Measurements from ENCODE around the gene EP400.

The EP400 gene

DNA sequence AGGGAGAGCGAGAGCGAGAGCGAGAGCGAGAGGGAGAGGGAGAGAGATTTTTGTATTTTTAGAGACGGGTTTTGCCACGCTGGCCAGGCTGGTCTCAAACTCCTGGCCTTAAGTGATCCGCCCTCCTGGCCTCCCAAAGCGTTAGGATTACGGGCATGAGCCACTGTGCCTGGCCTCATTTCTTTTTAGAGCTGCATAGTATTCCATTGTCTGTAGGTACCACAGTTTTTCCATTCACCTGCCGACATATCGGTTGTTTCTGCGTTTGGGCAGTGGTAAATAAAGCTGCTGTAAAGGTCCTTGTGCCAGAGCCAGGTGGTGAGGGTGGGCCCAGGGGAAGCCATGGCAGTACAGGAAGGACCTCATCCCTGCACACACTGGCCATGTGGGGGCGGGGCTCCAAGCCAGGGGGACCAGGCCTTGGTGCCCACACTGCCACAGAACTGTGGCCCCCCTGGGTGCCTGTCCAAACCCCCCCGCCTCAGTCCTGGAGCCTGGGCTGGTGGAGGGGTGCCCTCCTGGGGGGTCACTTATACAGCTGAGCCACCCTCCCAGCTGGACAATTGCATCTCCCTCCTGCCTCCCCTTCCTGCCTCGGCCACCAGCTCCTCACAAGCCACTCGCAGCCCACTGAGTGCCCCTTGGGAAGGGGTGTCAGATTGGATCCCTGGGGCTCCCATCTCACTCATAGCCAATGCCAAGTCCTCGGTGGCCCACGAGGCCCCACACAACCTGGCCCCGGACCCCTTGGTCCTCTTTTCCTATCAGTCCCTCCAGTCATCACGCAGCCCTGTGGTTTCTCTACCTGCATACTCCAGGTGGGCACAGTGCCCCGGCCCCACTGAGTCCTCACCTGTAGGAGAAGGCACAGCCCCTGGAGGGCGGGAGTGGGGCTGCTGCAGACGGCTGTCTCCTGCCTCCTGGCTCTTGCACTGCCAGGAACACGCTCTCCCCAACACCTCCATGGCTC lies 22.3 kb upstream of the EP400 start:
- DNase-seq: no peak

- DNase-seq: no peak
Measured at GRCh38 chr12:131928080-131928710, 21.5 kb upstream of the EP400 start.

GRCh38 chr12:131928711-131929580 lies 20.8 kb upstream of the EP400 start, which contains the start of gene PUS1:
TSS of gene PUS1 (plus strand) at chr12:131929276. CDS start at chr12:131929723, 447 bp downstream.
- DNase-seq: peak; percentile 65

DNA sequence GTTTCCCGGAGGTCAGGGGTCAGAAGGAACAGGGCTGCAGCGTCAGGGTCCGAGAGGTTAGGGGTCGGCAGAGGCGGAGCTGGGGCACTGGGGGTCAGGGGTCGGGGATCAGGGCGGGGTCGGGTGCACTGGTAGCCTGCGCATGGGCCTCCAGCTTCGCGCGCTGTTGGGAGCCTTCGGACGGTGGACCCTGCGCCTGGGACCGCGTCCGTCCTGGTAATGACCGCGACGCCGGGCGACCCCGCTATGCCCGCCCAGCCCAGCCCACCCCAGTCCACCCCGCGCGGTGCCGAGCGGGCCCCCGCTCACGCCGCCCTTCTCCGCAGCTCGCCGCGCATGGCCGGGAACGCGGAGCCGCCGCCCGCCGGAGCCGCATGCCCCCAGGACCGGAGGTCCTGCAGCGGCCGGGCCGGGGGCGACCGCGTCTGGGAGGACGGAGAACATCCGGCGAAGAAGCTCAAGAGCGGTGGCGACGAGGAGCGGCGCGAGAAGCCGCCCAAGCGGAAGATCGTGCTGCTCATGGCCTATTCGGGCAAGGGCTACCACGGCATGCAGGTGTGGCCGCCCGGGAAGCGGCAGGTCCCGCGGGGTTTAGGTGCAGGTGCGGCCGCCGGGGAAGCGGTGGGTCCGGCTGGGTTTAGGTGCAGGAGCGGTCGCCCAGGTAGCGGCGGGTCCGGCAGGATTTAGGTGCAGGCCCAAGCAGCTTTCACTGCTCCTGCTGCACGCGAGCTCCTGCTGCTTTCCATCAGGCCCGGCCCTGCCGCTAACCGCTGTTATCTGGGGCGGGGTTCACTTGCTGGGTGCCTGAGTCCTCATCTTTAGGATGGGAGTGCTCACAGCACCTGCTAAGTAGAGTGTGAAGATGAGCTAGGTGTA lies 19.9 kb upstream of the EP400 start:
- no peak for DNase-seq

DNA sequence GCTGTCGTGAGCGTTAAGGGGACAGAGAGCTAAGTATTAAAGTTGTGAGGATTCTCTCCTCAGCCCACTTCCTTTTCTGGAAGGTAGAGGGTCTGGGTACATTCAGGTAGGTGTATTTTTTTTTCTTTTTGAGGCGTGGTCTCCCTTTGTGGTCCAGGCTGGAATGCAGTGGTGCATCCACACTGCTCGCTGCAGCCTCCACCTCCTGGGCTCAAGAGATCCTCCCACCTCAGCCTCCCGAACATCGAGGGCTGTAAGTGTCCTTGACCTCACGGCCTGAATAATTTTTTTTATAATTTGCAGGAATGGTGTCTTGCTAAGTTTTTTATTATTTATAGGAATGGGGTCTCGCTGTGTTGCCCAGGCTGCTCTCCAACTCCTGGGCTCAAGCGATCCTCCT lies 19.2 kb upstream of the EP400 start:
- DNase-seq: no peak

- no peak for DNase-seq
Measured at GRCh38 chr12:131933387-131933786, 16.4 kb upstream of the EP400 start.

DNA sequence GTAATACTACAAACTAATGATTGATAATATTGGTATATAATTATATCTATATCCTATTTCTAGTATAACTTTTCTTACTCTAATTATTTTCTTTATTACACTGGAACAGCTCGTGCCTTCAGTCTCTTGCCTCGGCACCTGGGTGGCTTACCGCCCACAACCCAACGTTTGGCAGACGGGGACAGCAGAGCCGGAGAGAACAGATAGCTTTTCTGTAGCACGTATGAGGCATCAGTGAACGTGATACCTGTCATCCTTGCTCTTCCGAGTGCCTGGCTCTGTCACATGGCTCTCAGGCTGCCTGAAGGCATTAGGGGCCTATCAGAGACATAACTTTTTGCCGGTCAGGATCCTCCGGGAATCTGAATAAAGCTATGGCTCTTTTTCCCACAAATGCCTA lies 15.2 kb upstream of the EP400 start:
- DNase-seq: no peak

DNA sequence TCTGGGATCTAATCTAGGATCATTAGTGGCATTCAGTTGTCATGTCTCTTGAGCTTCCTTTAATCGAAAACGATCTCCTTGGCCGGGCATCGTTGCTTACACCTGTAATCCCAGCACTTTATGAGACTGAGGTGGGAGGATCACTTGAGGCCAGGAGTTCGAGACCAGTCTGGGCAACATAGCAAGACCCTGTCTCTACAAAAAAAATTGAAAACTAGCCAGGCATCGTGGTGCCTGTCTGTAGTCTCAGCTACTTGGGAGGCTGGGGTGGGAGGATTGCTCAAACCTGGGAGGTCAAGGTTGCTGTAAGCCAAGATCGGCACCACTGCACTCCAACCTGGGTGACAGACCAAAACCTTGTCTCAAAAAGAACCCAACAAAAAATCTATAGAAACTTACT lies 11.7 kb upstream of the EP400 start:
- DNase-seq: no peak

GRCh38 chr12:131939007-131939406 lies 10.7 kb upstream of the EP400 start:
- no peak for DNase-seq

DNA sequence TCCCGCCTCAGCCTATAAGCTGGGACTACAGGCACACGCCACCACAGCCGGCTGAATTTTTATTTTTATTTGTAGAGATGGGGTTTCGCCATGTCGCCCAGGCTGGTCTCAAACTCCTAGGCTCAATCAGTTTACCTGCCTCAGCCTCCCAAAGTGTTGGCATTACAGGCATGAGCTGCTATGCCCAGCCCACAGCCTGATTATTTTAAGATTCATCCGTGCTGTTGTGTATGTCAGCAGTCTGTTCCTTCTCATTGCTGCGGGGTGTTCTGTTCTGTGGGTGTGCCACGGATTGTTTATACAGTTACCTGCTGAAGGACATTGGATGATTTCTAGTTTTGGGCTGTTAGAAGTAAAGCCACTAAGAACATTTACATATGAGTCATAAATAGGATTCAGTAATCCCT lies 9.6 kb upstream of the EP400 start:
- no peak for DNase-seq

- DNase-seq: no peak
Measured at GRCh38 chr12:131941116-131941986, 8.4 kb upstream of the EP400 start.

DNA sequence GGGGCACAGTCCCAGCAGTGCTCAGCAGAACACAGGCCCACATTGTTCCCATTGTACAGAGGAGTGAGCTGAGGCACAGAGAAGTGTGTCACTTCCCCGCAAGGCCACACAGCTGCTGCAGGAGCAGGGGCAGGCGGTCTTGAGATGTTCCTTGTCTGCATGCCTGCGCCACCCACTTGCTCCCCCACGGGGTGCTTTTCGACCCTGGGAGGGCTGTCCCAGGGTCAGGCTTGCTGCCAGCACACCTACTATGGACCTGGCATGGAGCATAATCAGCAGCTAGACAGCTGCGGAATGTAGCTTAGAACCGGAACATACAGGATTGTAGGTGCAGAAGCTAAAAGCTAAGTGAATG lies 7.8 kb upstream of the EP400 start:
- no peak for DNase-seq

DNA sequence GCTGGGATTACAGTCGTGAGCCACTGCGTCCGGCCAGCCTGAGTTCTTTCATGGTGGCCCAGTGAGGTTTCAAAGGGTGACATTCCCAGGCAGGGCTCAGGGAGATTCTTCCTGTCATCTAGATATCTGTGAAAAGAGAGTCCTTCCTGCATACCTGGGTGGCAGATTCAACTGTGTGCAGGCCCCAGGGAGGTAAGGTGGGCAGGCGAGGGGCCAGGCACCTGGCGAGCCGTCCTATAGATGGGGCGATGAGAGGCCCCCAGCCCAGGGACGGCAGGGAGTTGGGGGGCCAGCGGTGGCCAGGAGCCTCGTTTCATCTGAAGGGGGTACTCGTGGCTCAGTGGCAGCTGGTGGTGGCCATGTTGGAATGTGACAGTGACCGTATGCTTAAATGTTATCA lies 7.1 kb upstream of the EP400 start:
- no peak for DNase-seq

DNA sequence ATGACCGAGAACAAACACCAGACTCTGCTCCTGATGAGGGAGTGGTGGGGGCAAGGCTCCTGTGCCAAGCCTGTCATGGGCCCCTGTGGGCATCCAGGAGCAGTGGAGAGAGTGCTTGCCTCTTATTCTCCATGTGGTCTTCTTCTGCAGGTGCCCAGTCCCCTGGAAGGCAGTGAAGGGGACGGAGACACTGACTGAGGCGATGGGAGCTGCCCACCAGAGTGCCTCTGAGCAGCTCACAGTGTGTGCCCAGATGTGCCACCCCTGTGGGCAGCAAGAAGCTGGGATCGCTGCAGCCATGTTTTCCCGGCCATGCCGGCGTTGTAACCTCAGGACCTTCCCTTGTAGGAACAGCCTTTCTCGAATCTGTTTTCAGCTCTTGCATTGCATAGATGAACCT lies 6.4 kb upstream of the EP400 start:
- DNase-seq: no peak

DNA sequence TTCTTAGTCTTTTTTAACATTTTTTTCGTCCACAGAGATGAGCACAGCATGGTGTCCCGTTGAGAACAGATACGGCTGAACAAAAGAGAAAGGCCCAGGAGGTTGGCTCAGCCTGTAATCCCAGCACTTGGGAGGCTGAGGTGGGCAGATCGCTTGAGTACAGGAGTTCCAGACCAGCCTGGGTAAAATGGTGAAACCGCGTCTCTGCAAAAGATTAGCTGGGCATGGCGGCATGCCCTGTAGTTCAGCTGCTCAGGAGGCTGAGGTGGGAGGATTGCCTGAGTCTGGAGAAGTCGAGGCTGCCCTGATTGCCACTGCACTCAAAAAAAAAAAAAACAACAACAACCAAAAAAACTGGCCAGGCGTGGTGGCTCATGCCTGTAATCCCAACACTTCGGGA lies 5.9 kb upstream of the EP400 start:
- no peak for DNase-seq

GRCh38 chr12:131944601-131945251 lies 5.0 kb upstream of the EP400 start:
- no peak for DNase-seq

DNA sequence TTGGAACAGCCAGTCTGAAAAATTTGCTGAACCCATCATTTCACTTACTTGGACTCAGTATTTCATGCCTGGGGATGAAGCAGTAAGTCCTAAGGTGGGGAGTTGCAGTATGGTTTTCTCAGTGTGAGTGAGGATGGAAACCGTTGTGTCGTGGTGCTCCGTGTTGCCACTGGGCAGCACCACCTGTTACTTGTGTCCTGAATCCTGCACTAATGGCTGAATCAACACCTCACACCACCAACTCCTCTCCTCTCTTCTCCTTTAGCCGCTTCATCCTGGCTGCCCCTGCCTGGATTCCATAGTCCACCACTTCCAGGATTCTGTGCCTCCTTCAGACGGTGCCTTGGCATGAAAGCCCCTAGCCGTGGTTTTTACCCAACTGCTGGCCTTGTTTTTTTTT lies 3.0 kb upstream of the EP400 start:
- DNase-seq: no peak

GRCh38 chr12:131947482-131948027 lies 2.2 kb upstream of the EP400 start:
- no peak for DNase-seq

GRCh38 chr12:131948166-131948712 lies 1.5 kb upstream of the EP400 start:
- no peak for DNase-seq
